DND-41 (cell line): ENCODE results near the gene STAG3.

Experiments used
- CTCF ChIP-seq: IDR thresholded peaks from 2 replicates; pipeline ENCODE4 v1.5.1; 2012; ENCODE audit warnings: borderline replicate concordance, low read length, moderate library complexity, mild to moderate bottlenecking; ENCODE audit not compliant: poor library complexity, severe bottlenecking; ENCODE audit errors: extremely low read depth
- EZH2 ChIP-seq: IDR thresholded peaks from 3 replicates; pipeline ENCODE4 v1.6.1; 2012; ENCODE audit warnings: borderline replicate concordance, low read depth, mild to moderate bottlenecking, moderate library complexity, low read length, inconsistent platforms; ENCODE audit not compliant: severe bottlenecking

DNA sequence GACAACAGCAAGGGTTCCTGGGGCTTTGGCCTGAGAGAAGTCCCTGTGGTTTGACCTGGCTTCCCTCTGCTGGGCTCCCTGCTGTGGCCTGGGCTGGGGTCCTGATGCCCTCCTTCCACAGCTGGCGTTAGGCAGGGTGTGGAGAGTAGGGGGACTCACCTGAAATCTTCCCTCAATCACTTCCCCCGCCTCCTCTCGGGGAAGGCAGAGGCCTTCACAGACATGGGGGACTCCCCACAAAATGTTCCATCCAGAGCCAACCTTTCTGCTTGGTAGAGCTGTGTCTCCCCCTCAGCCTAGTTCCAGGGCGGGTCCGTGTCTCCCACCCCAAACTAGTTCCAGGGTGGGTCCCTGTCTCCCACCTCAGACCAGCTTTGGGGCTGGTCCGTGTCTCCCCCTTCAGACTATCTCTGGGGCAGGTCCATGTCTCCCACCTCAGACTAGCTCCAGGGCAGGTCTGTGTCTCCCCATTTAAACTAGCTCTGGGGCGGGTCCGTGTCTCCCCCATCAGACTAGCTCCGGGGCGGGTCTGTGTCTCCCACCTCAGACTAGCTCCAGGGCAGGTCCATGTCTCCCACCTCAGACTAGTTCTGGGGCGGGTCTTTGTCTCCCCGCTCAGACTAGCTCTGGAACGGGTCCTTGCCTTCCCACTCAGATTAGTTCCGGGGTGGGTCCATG, 44.2 kb downstream of the STAG3 start:
- TF ChIP-seq EZH2: no peak
- no peak for TF ChIP-seq CTCF
